ENCODE measurements around the gene PPFIBP2. TPM values are rescaled to one million over a fixed set of nuclear protein-coding genes. Genes with fewer than 3 reads are reported as not detected.
A peak's percentile ranks its signal among the peaks of the same experiment; 100 is the strongest.

Gene PPFIBP2
- polyA plus RNA-seq, 4 donors, result 26.5 to 71.7 (median 62.4) TPM

- DNase-seq, result no peak
- FAIRE-seq, result no peak
- Histone ChIP-seq H3K4me3 (ENCODE audit: low read depth in 1 of 3, low read length in 3 of 3) (no peak overlapping the region), H3K27me3 (ENCODE audit: control insufficient read depth in 3 of 3, insufficient read depth in 3 of 3, low read length in 3 of 3) (no peaks in the 10 kb centered on the region), H3K27ac (ENCODE audit: low read depth in 1 of 3, low read length in 2 of 3) (no peak overlapping the region), H3K4me1 (ENCODE audit: control insufficient read depth in 3 of 3, insufficient read depth in 2 of 3, low read depth in 1 of 3, low read length in 2 of 3) (peaks cover 0 to 15% (median 4%) of the 10 kb centered on the region in 3 donors), H3K9me3 (ENCODE audit: control insufficient read depth in 2 of 2, insufficient read depth in 1 of 2, low read depth in 1 of 2, low read length in 1 of 2) (no peaks in the 10 kb centered on the region), H3K36me3 (ENCODE audit: control insufficient read depth in 3 of 3, insufficient read depth in 2 of 3, low read depth in 1 of 3, low read length in 3 of 3) (peaks cover 9 to 69% (median 29%) of the 10 kb centered on the region in 3 donors)
- 72 to 78% (median 77%) methylated on average over 7 of the region's 7 CpGs for WGBS, 3 donors
These were observed 123.8 kb downstream of the PPFIBP2 start for GRCh38 chr11:7637447-7638157.

GRCh38 chr11:7638710-7639642 is 125.2 kb downstream of the PPFIBP2 start:
- H3K27me3 ChIP-seq (ENCODE audit: control insufficient read depth in 3 of 3, insufficient read depth in 3 of 3, low read length in 3 of 3), result no peaks in the 10 kb centered on the region
- no peaks in the 10 kb centered on the region for H3K9me3 ChIP-seq (ENCODE audit: control insufficient read depth in 2 of 2, insufficient read depth in 1 of 2, low read depth in 1 of 2, low read length in 1 of 2)
- DNase-seq, result peak in 1 of 2 donors; percentile 51
- 36 to 55% (median 46%) methylated on average over 5 of the region's 5 CpGs for WGBS, 3 donors
- peaks cover 0 to 15% (median 4%) of the 10 kb centered on the region in 3 donors for H3K4me1 ChIP-seq (ENCODE audit: control insufficient read depth in 3 of 3, insufficient read depth in 2 of 3, low read depth in 1 of 3, low read length in 2 of 3)
- H3K36me3 ChIP-seq (ENCODE audit: control insufficient read depth in 3 of 3, insufficient read depth in 2 of 3, low read depth in 1 of 3, low read length in 3 of 3), result peaks cover 9 to 56% (median 28%) of the 10 kb centered on the region in 3 donors
- H3K27ac ChIP-seq (ENCODE audit: low read depth in 1 of 3, low read length in 2 of 3), result peak overlapping the region; percentile 0 to 79 (median 67)
- H3K4me3 ChIP-seq (ENCODE audit: low read depth in 1 of 3, low read length in 3 of 3), result no peak overlapping the region
- FAIRE-seq, result no peak

- 17 to 60% (median 38%) methylated on average over 5 of the region's 5 CpGs for WGBS, 3 donors
- Histone ChIP-seq H3K27me3 (ENCODE audit: control insufficient read depth in 3 of 3, insufficient read depth in 3 of 3, low read length in 3 of 3) (no peaks in the 10 kb centered on the region), H3K27ac (ENCODE audit: low read depth in 1 of 3, low read length in 2 of 3) (peak overlapping the region in 2 of 3 donors; percentile 67 to 79), H3K4me3 (ENCODE audit: low read depth in 1 of 3, low read length in 3 of 3) (no peak overlapping the region), H3K36me3 (ENCODE audit: control insufficient read depth in 3 of 3, insufficient read depth in 2 of 3, low read depth in 1 of 3, low read length in 3 of 3) (peaks cover 12 to 59% (median 27%) of the 10 kb centered on the region in 3 donors), H3K9me3 (ENCODE audit: control insufficient read depth in 2 of 2, insufficient read depth in 1 of 2, low read depth in 1 of 2, low read length in 1 of 2) (no peaks in the 10 kb centered on the region), H3K4me1 (ENCODE audit: control insufficient read depth in 3 of 3, insufficient read depth in 2 of 3, low read depth in 1 of 3, low read length in 2 of 3) (peaks cover 0 to 15% (median 4%) of the 10 kb centered on the region in 3 donors)
- FAIRE-seq (no peak), DNase-seq (peak; percentile 22 to 79)
These were observed 125.8 kb downstream of the PPFIBP2 start for GRCh38 chr11:7639643-7640025.

GRCh38 chr11:7640816-7641215 is 127.0 kb downstream of the PPFIBP2 start:
- Histone ChIP-seq H3K4me1 (ENCODE audit: control insufficient read depth in 3 of 3, insufficient read depth in 2 of 3, low read depth in 1 of 3, low read length in 2 of 3) (peaks cover 0 to 15% (median 4%) of the 10 kb centered on the region in 3 donors), H3K27me3 (ENCODE audit: control insufficient read depth in 3 of 3, insufficient read depth in 3 of 3, low read length in 3 of 3) (no peaks in the 10 kb centered on the region), H3K4me3 (ENCODE audit: low read depth in 1 of 3, low read length in 3 of 3) (no peak overlapping the region), H3K36me3 (ENCODE audit: control insufficient read depth in 3 of 3, insufficient read depth in 2 of 3, low read depth in 1 of 3, low read length in 3 of 3) (peaks cover 14 to 55% (median 26%) of the 10 kb centered on the region in 3 donors), H3K9me3 (ENCODE audit: control insufficient read depth in 2 of 2, insufficient read depth in 1 of 2, low read depth in 1 of 2, low read length in 1 of 2) (no peaks in the 10 kb centered on the region), H3K27ac (ENCODE audit: low read depth in 1 of 3, low read length in 2 of 3) (peak overlapping the region in 1 of 3 donors; percentile 79)
- 39 to 68% (median 56%) methylated on average over 6 of the region's 6 CpGs for WGBS, 3 donors
- peak; percentile 58 to 68 for DNase-seq
- no peak for FAIRE-seq

GRCh38 chr11:7642747-7643146 is 128.9 kb downstream of the PPFIBP2 start:
- Histone ChIP-seq H3K27ac (ENCODE audit: low read depth in 1 of 3, low read length in 2 of 3) (no peak overlapping the region), H3K4me1 (ENCODE audit: control insufficient read depth in 3 of 3, insufficient read depth in 2 of 3, low read depth in 1 of 3, low read length in 2 of 3) (peaks cover 0 to 21% (median 4%) of the 10 kb centered on the region in 3 donors), H3K9me3 (ENCODE audit: control insufficient read depth in 2 of 2, insufficient read depth in 1 of 2, low read depth in 1 of 2, low read length in 1 of 2) (no peaks in the 10 kb centered on the region), H3K36me3 (ENCODE audit: control insufficient read depth in 3 of 3, insufficient read depth in 2 of 3, low read depth in 1 of 3, low read length in 3 of 3) (peaks cover 11 to 40% (median 19%) of the 10 kb centered on the region in 3 donors), H3K4me3 (ENCODE audit: low read depth in 1 of 3, low read length in 3 of 3) (no peak overlapping the region), H3K27me3 (ENCODE audit: control insufficient read depth in 3 of 3, insufficient read depth in 3 of 3, low read length in 3 of 3) (no peaks in the 10 kb centered on the region)
- DNase-seq (no peak), FAIRE-seq (no peak)
- WGBS, 3 donors, result 23 to 74% (median 47%) methylated on average over 4 of the region's 4 CpGs

- no peak overlapping the region for H3K27ac ChIP-seq (ENCODE audit: low read depth in 1 of 3, low read length in 2 of 3)
- no peak overlapping the region for H3K4me3 ChIP-seq (ENCODE audit: low read depth in 1 of 3, low read length in 3 of 3)
- FAIRE-seq (no peak), DNase-seq (no peak)
- H3K4me1 ChIP-seq (ENCODE audit: control insufficient read depth in 3 of 3, insufficient read depth in 2 of 3, low read depth in 1 of 3, low read length in 2 of 3), result peaks cover 0 to 24% (median 4%) of the 10 kb centered on the region in 3 donors
- 81 to 90% (median 84%) methylated on average over 4 of the region's 4 CpGs for WGBS, 3 donors
- no peaks in the 10 kb centered on the region for H3K9me3 ChIP-seq (ENCODE audit: control insufficient read depth in 2 of 2, insufficient read depth in 1 of 2, low read depth in 1 of 2, low read length in 1 of 2)
- no peaks in the 10 kb centered on the region for H3K27me3 ChIP-seq (ENCODE audit: control insufficient read depth in 3 of 3, insufficient read depth in 3 of 3, low read length in 3 of 3)
- H3K36me3 ChIP-seq (ENCODE audit: control insufficient read depth in 3 of 3, insufficient read depth in 2 of 3, low read depth in 1 of 3, low read length in 3 of 3), result peaks cover 11 to 41% (median 18%) of the 10 kb centered on the region in 3 donors
These were observed 129.5 kb downstream of the PPFIBP2 start for GRCh38 chr11:7643314-7643713.

- peaks cover 12 to 37% (median 25%) of the 10 kb centered on the region in 3 donors for H3K36me3 ChIP-seq (ENCODE audit: control insufficient read depth in 3 of 3, insufficient read depth in 2 of 3, low read depth in 1 of 3, low read length in 3 of 3)
- WGBS, 3 donors, result 89 to 93% (median 90%) methylated on average over 3 of the region's 3 CpGs
- H3K4me1 ChIP-seq (ENCODE audit: control insufficient read depth in 3 of 3, insufficient read depth in 2 of 3, low read depth in 1 of 3, low read length in 2 of 3), result peaks cover 0 to 17% (median 4%) of the 10 kb centered on the region in 3 donors
- H3K27me3 ChIP-seq (ENCODE audit: control insufficient read depth in 3 of 3, insufficient read depth in 3 of 3, low read length in 3 of 3), result no peaks in the 10 kb centered on the region
- no peak for FAIRE-seq
- no peak overlapping the region for H3K27ac ChIP-seq (ENCODE audit: low read depth in 1 of 3, low read length in 2 of 3)
- DNase-seq, result no peak
- H3K4me3 ChIP-seq (ENCODE audit: low read depth in 1 of 3, low read length in 3 of 3), result no peak overlapping the region
- no peaks in the 10 kb centered on the region for H3K9me3 ChIP-seq (ENCODE audit: control insufficient read depth in 2 of 2, insufficient read depth in 1 of 2, low read depth in 1 of 2, low read length in 1 of 2)
These were observed 131.4 kb downstream of the PPFIBP2 start for GRCh38 chr11:7645206-7645605.

- Histone ChIP-seq H3K9me3 (ENCODE audit: control insufficient read depth in 2 of 2, insufficient read depth in 1 of 2, low read depth in 1 of 2, low read length in 1 of 2) (no peaks in the 10 kb centered on the region), H3K36me3 (ENCODE audit: control insufficient read depth in 3 of 3, insufficient read depth in 2 of 3, low read depth in 1 of 3, low read length in 3 of 3) (peaks cover 9 to 39% (median 20%) of the 10 kb centered on the region in 3 donors), H3K4me3 (ENCODE audit: low read depth in 1 of 3, low read length in 3 of 3) (no peak overlapping the region), H3K27ac (ENCODE audit: low read depth in 1 of 3, low read length in 2 of 3) (no peak overlapping the region), H3K27me3 (ENCODE audit: control insufficient read depth in 3 of 3, insufficient read depth in 3 of 3, low read length in 3 of 3) (no peaks in the 10 kb centered on the region), H3K4me1 (ENCODE audit: control insufficient read depth in 3 of 3, insufficient read depth in 2 of 3, low read depth in 1 of 3, low read length in 2 of 3) (peaks cover 0 to 9% (median 0%) of the 10 kb centered on the region in 3 donors)
- WGBS, 3 donors, result 85 to 95% (median 87%) methylated on average over 2 of the region's 2 CpGs
- DNase-seq (no peak), FAIRE-seq (no peak)
These were observed 133.1 kb downstream of the PPFIBP2 start for GRCh38 chr11:7646866-7647265.

Data from small intestine (tissue), 7 donors.